B cell (primary cell): ENCODE data around the gene CWC27. TPM values are rescaled to one million over a fixed set of nuclear protein-coding genes. Genes with fewer than 3 reads are reported as not detected.

Experiments used
- ATAC-seq: fragments of 200-7000 bp; cut with Tn5 transposase; one replicate; pipeline ENCODE4 v1.10.0; 2021; ENCODE audit warnings: low read depth, mild to moderate bottlenecking, moderate number of reproducible peaks, moderate library complexity
- CTCF ChIA-PET: fragments of 350-600 bp; sonication (Branson Sonifier 250); formaldehyde crosslinking; loops from one replicate; lab custom pipeline; 2021; ENCODE audit warnings: antibody characterized with exemption, inconsistent platforms; lab: Charles Lee
- POLR2A ChIA-PET: fragments of 350-600 bp; sonication (Branson Sonifier 250); formaldehyde crosslinking; loops from one replicate; lab custom pipeline; 2021; ENCODE audit warnings: antibody characterized with exemption; lab: Charles Lee
- DNase-seq: peaks from one replicate; pipeline ENCODE4 v3.0.0; 2013
- H2AFZ ChIP-seq: 2 replicates; pipeline ENCODE4 v1.6.1; 2012; ENCODE audit warnings: mild to moderate bottlenecking, low read depth, low read length; ENCODE audit not compliant: insufficient read depth, poor library complexity, severe bottlenecking
- H3K27ac ChIP-seq, 2 donors: 1 replicate in 1 of 2; 2 replicates in 1 of 2; pipeline ENCODE4 v1.5.1; 2012 to 2013; ENCODE audit warnings: low read length in 2 of 2, mild to moderate bottlenecking in 2 of 2, moderate library complexity in 1 of 2
- H3K27me3 ChIP-seq, 4 experiments: fragments of 200-600 bp in 1 of 4; sonication (generic) in 1 of 4; replicated peaks in 1 of 4; 1 replicate in 2 of 4; 2 replicates in 2 of 4; pipeline versions ENCODE4 v1.6.1 to v1.7.0; 2013 to 2016; ENCODE audit warnings: low read length in 3 of 4, mild to moderate bottlenecking in 2 of 4, mixed read lengths in 1 of 4, moderate library complexity in 1 of 4; ENCODE audit not compliant: insufficient read depth in 4 of 4, control insufficient read depth in 3 of 4; ENCODE audit errors: control extremely low read depth in 1 of 4
- H3K36me3 ChIP-seq, 2 experiments: replicated peaks in 1 of 2; 1 replicate in 1 of 2; 2 replicates in 1 of 2; pipeline versions ENCODE4 v1.6.1 to v1.7.1; 2013; ENCODE audit warnings: low read length in 1 of 2; ENCODE audit not compliant: insufficient read depth in 2 of 2, control insufficient read depth in 1 of 2; ENCODE audit errors: control extremely low read depth in 1 of 2, extremely low read depth in 1 of 2
- H3K4me1 ChIP-seq, 2 donors: fragments of 200-600 bp in 1 of 2; sonication (generic) in 1 of 2; 1 replicate in 1 of 2; 2 replicates in 1 of 2; pipeline versions ENCODE4 v1.5.1 to v1.6.1; 2013 to 2017; ENCODE audit warnings: low read length in 2 of 2; ENCODE audit not compliant: control insufficient read depth in 2 of 2, insufficient read depth in 2 of 2
- H3K4me2 ChIP-seq: replicated peaks from 2 replicates; pipeline ENCODE3; 2012; ENCODE audit warnings: mild to moderate bottlenecking, low read depth, low read length; ENCODE audit not compliant: poor library complexity, severe bottlenecking
- H3K4me3 ChIP-seq, 5 experiments: fragments of 200-600 bp in 1 of 5; sonication (generic) in 1 of 5; 1 replicate in 3 of 5; 2 replicates in 2 of 5; pipeline versions ENCODE4 v1.5.1 to v1.7.0; 2011 to 2016; ENCODE audit warnings: low read length in 4 of 5, mild to moderate bottlenecking in 4 of 5, low read depth in 2 of 5, control low read depth in 1 of 5, moderate library complexity in 1 of 5; ENCODE audit not compliant: insufficient read depth in 1 of 5; ENCODE audit errors: control extremely low read depth in 1 of 5, extremely low read depth in 1 of 5
- H3K79me2 ChIP-seq: fragments of 200-600 bp; sonication (generic); one replicate; pipeline ENCODE4 v1.6.0; 2016; ENCODE audit warnings: low read length; ENCODE audit not compliant: control insufficient read depth, insufficient read depth
- H3K9ac ChIP-seq: fragments of 200-600 bp; sonication (generic); 2 replicates; pipeline ENCODE4 v1.6.1; 2017; ENCODE audit warnings: mild to moderate bottlenecking, low read length, moderate library complexity
- H3K9me3 ChIP-seq, 3 donors: one replicate each; pipeline versions ENCODE4 v1.6.1 to v1.7.1; 2013; ENCODE audit warnings: low read length in 2 of 3; ENCODE audit not compliant: control insufficient read depth in 2 of 3, insufficient read depth in 1 of 3; ENCODE audit errors: control extremely low read depth in 1 of 3
- H4K20me1 ChIP-seq: 2 replicates; pipeline ENCODE4 v1.6.0; 2012; ENCODE audit warnings: mild to moderate bottlenecking, low read length; ENCODE audit not compliant: insufficient read depth, control insufficient read depth, poor library complexity, severe bottlenecking
- H3K27ac Mint-ChIP-seq: one replicate; pipeline ENCODE4 v1.8.0; 2021; ENCODE audit warnings: mixed read lengths
- H3K27me3 Mint-ChIP-seq: one replicate; pipeline ENCODE4 v1.8.0; 2021; ENCODE audit warnings: mixed read lengths
- H3K4me1 Mint-ChIP-seq: one replicate; pipeline ENCODE4 v1.8.0; 2021; ENCODE audit warnings: mixed read lengths
- H3K4me3 Mint-ChIP-seq: one replicate; pipeline ENCODE4 v1.8.0; 2021; ENCODE audit warnings: mixed read lengths
- H3K9me3 Mint-ChIP-seq: one replicate; pipeline ENCODE4 v1.8.0; 2022; ENCODE audit warnings: mixed read lengths; ENCODE audit not compliant: insufficient read depth
- EZH2 ChIP-seq: IDR thresholded peaks from 2 replicates; pipeline ENCODE4 v1.6.1; 2012; ENCODE audit warnings: borderline replicate concordance, low read depth, mild to moderate bottlenecking, moderate library complexity, low read length; ENCODE audit not compliant: insufficient read depth, poor library complexity, severe bottlenecking
- WGBS: methylation state at CpG from one replicate; pipeline ENCODE4 v1.1.5; 2013; ENCODE audit warnings: missing lambda C conversion rate; ENCODE audit not compliant: insufficient coverage; 5-methylcytosine and 5-hydroxymethylcytosine counted together
- intact Hi-C: fragments of 100-400 bp; cut with micrococcal nuclease; formaldehyde crosslinking; loops from one replicate; pipeline ENCODE4 v1.10.0; 2022
- polyA plus RNA-seq: library from polyadenylated mRNA; depleted of rRNA; stranded (reverse); fragments of >200 nt; gene quantifications from 2 replicates; pipeline ENCODE4 v1.2.3, GENCODE V29; 2012
- total RNA-seq, 2 donors: library from RNA; stranded (reverse); fragments of 120-200 nt in 1 of 2; gene quantifications; 1 replicate in 1 of 2; 2 replicates in 1 of 2; pipeline versions ENCODE4 v1.2.3 to v1.2.4, GENCODE V29; 2013 to 2022
- TF ChIP-seq, protein P1 (sequence below): fragments of 200-600 bp; IDR thresholded peaks from one replicate; pipeline ENCODE4 v1.8.0; 2022; ENCODE audit warnings: antibody characterized with exemption, mild to moderate bottlenecking

CWC27 gene
- total and polyA plus RNA-seq, 2 donors (not counting 1 experiment from before 2014, with no cell fraction given) = 6.6 to 30.5 TPM

GRCh38 chr5:65035211-65036206 is 266.8 kb downstream of the CWC27 start:
- WGBS = 3% methylated on average over 62 of the region's 68 CpGs
- peak overlapping the region; percentile 73 to 92 (median 85) for H3K4me3 ChIP-seq
- Mint-ChIP-seq H3K27me3 (no peaks in the 10 kb centered on the region), H3K4me1 (peaks cover 27% of the 10 kb centered on the region), H3K9me3 (no peaks in the 10 kb centered on the region), H3K4me3 (peak overlapping the region; percentile 88), H3K27ac (peak overlapping the region; percentile 88)
- H3K27me3 ChIP-seq = no peaks in the 10 kb centered on the region
- POLR2A ChIA-PET = interaction anchor here (1.2 to 1.6 kb wide), 2 partner anchors 26 to 68 kb away, joined by 5 to 7 read pairs; no protein-coding TSS in a partner anchor
- intact Hi-C loops = loop anchor here (2.0 to 10.0 kb wide), 5 partner anchors 42 to 529 kb away; partner anchors contain the start of genes CENPK, CWC27, PPWD1 and SREK1IP1
- DNase-seq (peak; percentile 83), ATAC-seq (peak; percentile 81)
- no peaks in the 10 kb centered on the region for H4K20me1 ChIP-seq
- H3K9me3 ChIP-seq = no peaks in the 10 kb centered on the region
- H3K4me2 ChIP-seq = peak overlapping the region; percentile 80
- peak overlapping the region; percentile 87 for H2AFZ ChIP-seq
- peaks cover 25 to 30% of the 10 kb centered on the region in 2 donors for H3K4me1 ChIP-seq
- H3K9ac ChIP-seq = peak overlapping the region; percentile 93
- H3K79me2 ChIP-seq = no peaks in the 10 kb centered on the region
- H3K36me3 ChIP-seq = no peaks in the 10 kb centered on the region
- CTCF ChIA-PET = interaction anchor here (0.6 to 2.6 kb wide), 7 partner anchors 15 to 831 kb away, joined by 3 to 9 read pairs (median 4); partner anchors contain the start of gene ADAMTS6
- TF ChIP-seq, protein P1, sequence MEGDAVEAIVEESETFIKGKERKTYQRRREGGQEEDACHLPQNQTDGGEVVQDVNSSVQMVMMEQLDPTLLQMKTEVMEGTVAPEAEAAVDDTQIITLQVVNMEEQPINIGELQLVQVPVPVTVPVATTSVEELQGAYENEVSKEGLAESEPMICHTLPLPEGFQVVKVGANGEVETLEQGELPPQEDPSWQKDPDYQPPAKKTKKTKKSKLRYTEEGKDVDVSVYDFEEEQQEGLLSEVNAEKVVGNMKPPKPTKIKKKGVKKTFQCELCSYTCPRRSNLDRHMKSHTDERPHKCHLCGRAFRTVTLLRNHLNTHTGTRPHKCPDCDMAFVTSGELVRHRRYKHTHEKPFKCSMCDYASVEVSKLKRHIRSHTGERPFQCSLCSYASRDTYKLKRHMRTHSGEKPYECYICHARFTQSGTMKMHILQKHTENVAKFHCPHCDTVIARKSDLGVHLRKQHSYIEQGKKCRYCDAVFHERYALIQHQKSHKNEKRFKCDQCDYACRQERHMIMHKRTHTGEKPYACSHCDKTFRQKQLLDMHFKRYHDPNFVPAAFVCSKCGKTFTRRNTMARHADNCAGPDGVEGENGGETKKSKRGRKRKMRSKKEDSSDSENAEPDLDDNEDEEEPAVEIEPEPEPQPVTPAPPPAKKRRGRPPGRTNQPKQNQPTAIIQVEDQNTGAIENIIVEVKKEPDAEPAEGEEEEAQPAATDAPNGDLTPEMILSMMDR = no peak
- TF ChIP-seq EZH2 = no peak
- H3K27ac ChIP-seq = peak overlapping the region; percentile 78 to 89
